22Rv1 (cell line): ENCODE measurements around the gene GADD45B.

ENCODE experiments used
- ZFX ChIP-seq: fragments of 450-650 bp; IDR thresholded peaks from 2 replicates; pipeline ENCODE4 v1.6.1; 2017; ENCODE audit warnings: antibody characterized with exemption, borderline replicate concordance
- TF ChIP-seq, protein P1 (sequence below): fragments of 450-650 bp; IDR thresholded peaks from 2 replicates; pipeline ENCODE4 v1.5.1; 2017; ENCODE audit warnings: mild to moderate bottlenecking

DNA sequence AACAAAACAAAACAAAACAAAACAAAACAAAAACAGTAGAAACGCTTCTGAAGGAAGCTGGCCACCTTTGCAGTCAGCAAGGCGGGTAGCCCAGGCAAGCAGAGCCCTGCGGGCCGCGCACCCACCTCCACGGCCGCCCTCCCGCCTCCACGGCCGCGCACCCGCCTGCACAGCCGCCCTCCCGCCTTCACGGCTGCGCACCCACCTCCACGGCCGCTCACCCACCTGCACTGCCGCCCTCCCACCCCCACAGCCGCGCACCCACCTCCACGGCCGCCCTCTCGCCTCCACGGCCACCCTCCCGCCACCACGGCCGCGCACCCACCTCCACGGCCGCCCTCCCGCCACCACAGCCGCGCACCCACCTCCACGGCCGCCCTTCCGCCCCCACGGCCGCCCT lies 39.5 kb upstream of the GADD45B start:
- TF ChIP-seq, protein P1, sequence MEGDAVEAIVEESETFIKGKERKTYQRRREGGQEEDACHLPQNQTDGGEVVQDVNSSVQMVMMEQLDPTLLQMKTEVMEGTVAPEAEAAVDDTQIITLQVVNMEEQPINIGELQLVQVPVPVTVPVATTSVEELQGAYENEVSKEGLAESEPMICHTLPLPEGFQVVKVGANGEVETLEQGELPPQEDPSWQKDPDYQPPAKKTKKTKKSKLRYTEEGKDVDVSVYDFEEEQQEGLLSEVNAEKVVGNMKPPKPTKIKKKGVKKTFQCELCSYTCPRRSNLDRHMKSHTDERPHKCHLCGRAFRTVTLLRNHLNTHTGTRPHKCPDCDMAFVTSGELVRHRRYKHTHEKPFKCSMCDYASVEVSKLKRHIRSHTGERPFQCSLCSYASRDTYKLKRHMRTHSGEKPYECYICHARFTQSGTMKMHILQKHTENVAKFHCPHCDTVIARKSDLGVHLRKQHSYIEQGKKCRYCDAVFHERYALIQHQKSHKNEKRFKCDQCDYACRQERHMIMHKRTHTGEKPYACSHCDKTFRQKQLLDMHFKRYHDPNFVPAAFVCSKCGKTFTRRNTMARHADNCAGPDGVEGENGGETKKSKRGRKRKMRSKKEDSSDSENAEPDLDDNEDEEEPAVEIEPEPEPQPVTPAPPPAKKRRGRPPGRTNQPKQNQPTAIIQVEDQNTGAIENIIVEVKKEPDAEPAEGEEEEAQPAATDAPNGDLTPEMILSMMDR = no peak
- TF ChIP-seq ZFX = no peak
